ENCODE results near the gene FAP.

GRCh38 chr2:162149466-162149865 is 93.8 kb downstream of the FAP start:
- TF ChIP-seq EP300 (IDR thresholded peaks at IDR 0.05) (no peak), CTCF (IDR thresholded peaks at IDR 0.05) (no peak), POLR2AphosphoS5 (IDR thresholded peaks at IDR 0.05) (no peak)

All from gastroesophageal sphincter (tissue), 3 donors.